Esophagus muscularis mucosa (tissue), 4 donors: ENCODE results near the gene TAX1BP3. TPM values are rescaled to one million over a fixed set of nuclear protein-coding genes. Genes with fewer than 3 reads are reported as not detected.

Source experiments
- DNase-seq: peaks from one replicate; pipeline ENCODE4 v3.0.0-alpha.2; 2017; ENCODE audit errors: extremely low spot score
- H3K27ac ChIP-seq, 4 donors: fragments of 200-600 bp; sonication (generic); replicated peaks in 1 of 4; 1 replicate in 3 of 4; 2 replicates in 1 of 4; pipeline ENCODE4 v1.5.1; 2016 to 2019; ENCODE audit warnings: mild to moderate bottlenecking in 1 of 4
- H3K27me3 ChIP-seq, 4 donors: fragments of 200-600 bp; sonication (generic); one replicate each; pipeline versions ENCODE4 v1.5.1 to v1.6.0; 2016 to 2019
- H3K36me3 ChIP-seq, 4 donors: fragments of 200-600 bp; sonication (generic); one replicate each; pipeline ENCODE4 v1.5.1; 2016 to 2019
- H3K4me1 ChIP-seq, 4 donors: fragments of 200-600 bp; sonication (generic); one replicate each; pipeline ENCODE4 v1.5.1; 2016 to 2019
- H3K4me3 ChIP-seq, 4 donors: fragments of 200-600 bp; sonication (generic); 1 replicate in 2 of 4; 2 replicates in 2 of 4; pipeline ENCODE4 v1.5.1; 2016 to 2019; ENCODE audit warnings: mild to moderate bottlenecking in 4 of 4, moderate library complexity in 1 of 4
- H3K9me3 ChIP-seq, 4 donors: fragments of 200-600 bp; sonication (generic); 1 replicate in 3 of 4; 2 replicates in 1 of 4; pipeline ENCODE4 v1.5.1; 2016 to 2019
- EP300 ChIP-seq: sonication (generic); formaldehyde crosslinking; IDR thresholded peaks from one replicate; pipeline ENCODE4 v1.6.1; 2017; ENCODE audit warnings: antibody characterized with exemption
- POLR2A ChIP-seq: fragments of 450-650 bp; IDR thresholded peaks from one replicate; pipeline ENCODE4 v1.6.1; 2017; ENCODE audit warnings: antibody characterized with exemption, moderate library complexity, mild to moderate bottlenecking, low read depth
- POLR2AphosphoS5 ChIP-seq, 2 donors: sonication (generic); formaldehyde crosslinking; IDR thresholded peaks; one replicate each; pipeline ENCODE4 v1.6.1; 2017; ENCODE audit warnings: antibody characterized with exemption in 2 of 2
- WGBS: methylation state at CpG from one replicate; pipeline ENCODE4 v1.1.5; 2018; 5-methylcytosine and 5-hydroxymethylcytosine counted together
- intact Hi-C: fragments of 100-400 bp; cut with DNase I; formaldehyde crosslinking; loops from one replicate; pipeline ENCODE4 v1.15.1; 2023
- total RNA-seq, 4 donors: library from RNA; depleted of rRNA; stranded (reverse); fragments of >200 nt; gene quantifications; one replicate each; pipeline versions ENCODE4 v1.1.0 to v1.2.1, GENCODE V29; 2016
- TF ChIP-seq, protein P1 (sequence below), 3 experiments: fragments of 200-600 bp in 2 of 3; fragments of 450-650 bp in 1 of 3; sonication (generic) in 2 of 3; IDR thresholded peaks; one replicate each; pipeline ENCODE4 v1.5.1; 2017 to 2019; ENCODE audit warnings: antibody characterized with exemption in 3 of 3, mild to moderate bottlenecking in 2 of 3, moderate library complexity in 1 of 3

Gene TAX1BP3
- total RNA-seq, 4 donors from 2014 or later = 98.0 to 175 (median 115) TPM

DNA sequence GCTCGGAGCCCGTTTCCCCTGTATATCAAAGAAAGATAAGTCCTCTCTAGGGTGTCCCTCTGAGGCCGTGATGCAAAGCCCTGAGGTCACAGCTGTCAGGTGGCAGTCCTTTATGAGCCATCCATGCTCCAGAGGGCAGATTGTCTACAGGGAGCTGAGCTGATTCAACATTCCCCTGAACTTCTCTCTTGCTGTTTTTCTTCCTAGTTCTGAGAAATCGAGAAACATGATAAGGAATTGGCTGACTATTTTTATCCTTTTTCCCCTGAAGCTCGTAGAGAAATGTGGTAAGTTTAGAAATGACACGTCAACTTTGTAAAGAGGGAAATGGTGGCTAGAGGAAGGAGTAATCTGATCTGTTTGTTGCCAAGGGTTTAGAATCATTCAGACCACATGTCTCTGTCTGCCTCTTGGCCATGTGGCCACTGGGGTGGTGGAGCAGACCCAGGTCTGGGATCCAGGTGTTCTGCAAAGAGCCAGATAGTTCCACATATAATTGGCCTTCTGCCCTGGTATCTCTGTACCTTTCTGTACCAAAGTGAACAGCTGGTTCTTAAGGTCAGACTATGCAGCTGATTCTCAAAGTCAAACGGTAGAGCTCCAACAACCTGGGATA is 28.3 kb downstream of the TAX1BP3 start:
- Histone ChIP-seq H3K4me3 (no peak overlapping the region), H3K27me3 (no peaks in the 10 kb centered on the region), H3K27ac (no peak overlapping the region), H3K4me1 (peaks cover 20 to 27% (median 22%) of the 10 kb centered on the region in 4 donors), H3K9me3 (no peaks in the 10 kb centered on the region), H3K36me3 (peaks cover 0 to 50% (median 19%) of the 10 kb centered on the region in 4 donors)
- DNase-seq = no peak
- WGBS = 67% methylated on average over 7 of the region's 7 CpGs
- TF ChIP-seq POLR2A = no peak
- intact Hi-C loops = no loop called here

DNA sequence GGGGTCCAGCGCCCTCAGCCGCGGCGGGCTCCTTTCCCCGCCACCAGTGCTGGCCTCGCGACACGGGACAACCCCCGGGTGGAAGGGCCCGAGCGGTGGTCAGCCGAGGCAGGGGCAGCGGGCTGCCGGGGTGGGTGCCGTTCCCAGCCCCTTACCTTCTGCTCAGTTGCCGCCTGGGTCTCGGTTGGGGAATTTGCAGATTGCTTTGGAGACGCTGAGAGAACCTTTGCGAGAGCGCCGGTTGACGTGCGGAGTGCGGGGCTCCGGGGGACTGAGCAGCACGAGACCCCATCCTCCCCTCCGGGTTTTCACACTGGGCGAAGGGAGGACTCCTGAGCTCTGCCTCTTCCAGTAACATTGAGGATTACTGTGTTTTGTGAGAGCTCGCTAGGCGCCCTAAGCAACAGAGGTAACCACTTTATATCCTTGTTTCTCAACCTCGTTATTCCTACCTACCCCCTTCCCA is 31.4 kb downstream of the TAX1BP3 start:
- peak overlapping the region; percentile 65 to 99 (median 94) for H3K4me3 ChIP-seq
- no peaks in the 10 kb centered on the region for H3K9me3 ChIP-seq
- intact Hi-C loops = loop anchor here (2.0 kb wide), 1 partner anchor 32 kb away; the partner anchor contains the start of genes EMC6 and TAX1BP3
- peak overlapping the region; percentile 89 to 95 (median 90) for H3K27ac ChIP-seq
- DNase-seq = no peak
- H3K36me3 ChIP-seq = peaks cover 0 to 25% (median 8%) of the 10 kb centered on the region in 4 donors
- 2% methylated on average over 15 of the region's 31 CpGs for WGBS
- no peaks in the 10 kb centered on the region for H3K27me3 ChIP-seq
- H3K4me1 ChIP-seq = peaks cover 33 to 45% (median 40%) of the 10 kb centered on the region in 4 donors
- no peak for TF ChIP-seq EP300
- TF ChIP-seq, protein P1, sequence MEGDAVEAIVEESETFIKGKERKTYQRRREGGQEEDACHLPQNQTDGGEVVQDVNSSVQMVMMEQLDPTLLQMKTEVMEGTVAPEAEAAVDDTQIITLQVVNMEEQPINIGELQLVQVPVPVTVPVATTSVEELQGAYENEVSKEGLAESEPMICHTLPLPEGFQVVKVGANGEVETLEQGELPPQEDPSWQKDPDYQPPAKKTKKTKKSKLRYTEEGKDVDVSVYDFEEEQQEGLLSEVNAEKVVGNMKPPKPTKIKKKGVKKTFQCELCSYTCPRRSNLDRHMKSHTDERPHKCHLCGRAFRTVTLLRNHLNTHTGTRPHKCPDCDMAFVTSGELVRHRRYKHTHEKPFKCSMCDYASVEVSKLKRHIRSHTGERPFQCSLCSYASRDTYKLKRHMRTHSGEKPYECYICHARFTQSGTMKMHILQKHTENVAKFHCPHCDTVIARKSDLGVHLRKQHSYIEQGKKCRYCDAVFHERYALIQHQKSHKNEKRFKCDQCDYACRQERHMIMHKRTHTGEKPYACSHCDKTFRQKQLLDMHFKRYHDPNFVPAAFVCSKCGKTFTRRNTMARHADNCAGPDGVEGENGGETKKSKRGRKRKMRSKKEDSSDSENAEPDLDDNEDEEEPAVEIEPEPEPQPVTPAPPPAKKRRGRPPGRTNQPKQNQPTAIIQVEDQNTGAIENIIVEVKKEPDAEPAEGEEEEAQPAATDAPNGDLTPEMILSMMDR (IDR thresholded peaks at IDR 0.05) = no peak
- TF ChIP-seq POLR2A = no peak

DNA sequence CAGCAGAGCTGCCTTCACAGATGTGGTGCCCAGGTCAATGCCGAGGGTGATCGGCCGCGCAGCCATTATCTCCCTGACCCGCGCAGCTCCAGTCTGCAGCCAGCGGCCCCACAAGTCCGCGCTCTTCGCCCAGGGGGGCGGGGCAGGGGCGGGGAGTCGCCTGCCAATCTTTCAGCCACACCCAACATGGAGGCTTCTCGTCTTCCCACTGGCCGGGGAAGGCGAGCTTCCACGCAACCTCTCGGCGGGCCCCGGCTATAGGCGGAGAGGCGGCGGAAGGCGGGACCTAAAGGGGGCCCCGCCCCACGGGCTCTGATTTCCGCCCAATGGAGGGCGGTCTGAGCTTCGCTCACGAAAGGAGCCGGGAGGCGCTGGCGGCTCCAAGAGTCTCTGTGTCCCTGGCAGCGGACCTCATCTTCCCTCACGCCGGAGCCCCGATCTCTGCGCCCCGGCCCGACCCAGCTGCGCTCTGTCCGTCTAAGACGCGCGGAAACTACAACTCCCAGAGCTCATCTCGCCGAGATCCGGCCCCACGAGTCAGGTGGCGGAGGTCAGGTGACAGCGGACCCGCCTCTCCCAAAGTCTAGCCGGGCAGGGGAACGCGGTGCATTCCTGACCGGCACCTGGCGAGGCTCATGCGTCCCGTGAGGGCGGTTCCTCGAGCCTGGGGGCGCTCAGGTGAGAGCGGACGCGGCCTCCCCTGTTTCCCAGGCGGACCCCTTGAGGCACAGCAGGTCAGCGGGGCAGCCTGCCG is 32.0 kb downstream of the TAX1BP3 start, which contains the start of the genes CTNS and SHPK:
Gene CTNS (plus strand): TSS at position 607 of the 754 bp plus-strand sequence. CDS start 3,447 bp downstream, outside the sequence.
Gene SHPK (minus strand): TSS at position 97 of the 754 bp plus-strand sequence. CDS start 31 bp downstream, at position 66.
- H3K27ac ChIP-seq = peak within 1 kb of the TSS; percentile 89 to 95 (median 90)
- 2% methylated on average over 21 of the region's 68 CpGs for WGBS
- H3K4me3 ChIP-seq = peak within 1 kb of the TSS; percentile 65 to 99 (median 94)
- peaks cover 33 to 45% (median 39%) of the 10 kb centered on the region in 4 donors for H3K4me1 ChIP-seq
- H3K9me3 ChIP-seq = no peaks in the 10 kb centered on the region
- peak; percentile 99 for DNase-seq
- H3K36me3 ChIP-seq = peaks cover 0 to 27% (median 7%) of the 10 kb centered on the region in 4 donors
- intact Hi-C loops = loop anchor here (2.0 kb wide), 1 partner anchor 32 kb away; the partner anchor contains the start of genes EMC6 and TAX1BP3
- no peaks in the 10 kb centered on the region for H3K27me3 ChIP-seq
- TF ChIP-seq POLR2A = peak; percentile 30
- TF ChIP-seq EP300 = no peak
- TF ChIP-seq POLR2AphosphoS5 (IDR thresholded peaks at IDR 0.05) = peak; percentile 77 to 84
- TF ChIP-seq, protein P1 (IDR thresholded peaks at IDR 0.05) = peak in 1 of 3 experiments; percentile 3

DNA sequence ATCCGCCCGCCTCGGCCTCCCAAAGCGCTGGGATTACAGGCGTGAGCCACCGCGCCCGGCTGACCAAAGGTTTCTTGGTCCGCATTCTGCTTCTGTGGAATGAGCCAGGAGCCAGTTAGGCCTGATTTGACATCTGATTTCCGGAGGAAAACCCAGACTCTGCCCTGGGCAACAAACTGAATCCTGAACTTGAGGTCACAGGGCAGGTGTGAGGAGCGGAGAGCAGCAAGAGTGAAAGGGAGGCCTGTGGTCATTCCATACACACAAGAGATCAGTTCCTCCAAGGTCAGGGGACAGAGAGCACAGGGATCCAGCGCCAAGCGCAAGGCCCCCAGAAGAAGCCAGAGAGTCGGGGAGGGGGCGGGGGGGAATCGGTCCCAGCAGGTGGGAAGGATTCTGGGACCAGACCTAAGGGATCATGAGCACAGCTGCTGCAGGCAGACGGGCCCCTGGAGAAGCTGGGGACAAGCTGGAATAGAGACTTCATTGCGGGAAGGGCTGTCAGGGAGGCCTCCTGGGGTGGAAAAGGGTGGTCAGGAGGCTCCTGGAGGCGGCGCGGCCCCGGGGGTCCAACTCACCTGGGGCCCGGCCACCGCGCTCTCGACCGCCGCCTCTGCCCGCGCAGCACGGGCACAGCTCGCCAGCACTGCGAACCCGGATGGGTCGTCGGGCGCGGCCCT is 32.8 kb downstream of the TAX1BP3 start:
- 0% methylated on average over 1 of the region's 38 CpGs for WGBS

DNA sequence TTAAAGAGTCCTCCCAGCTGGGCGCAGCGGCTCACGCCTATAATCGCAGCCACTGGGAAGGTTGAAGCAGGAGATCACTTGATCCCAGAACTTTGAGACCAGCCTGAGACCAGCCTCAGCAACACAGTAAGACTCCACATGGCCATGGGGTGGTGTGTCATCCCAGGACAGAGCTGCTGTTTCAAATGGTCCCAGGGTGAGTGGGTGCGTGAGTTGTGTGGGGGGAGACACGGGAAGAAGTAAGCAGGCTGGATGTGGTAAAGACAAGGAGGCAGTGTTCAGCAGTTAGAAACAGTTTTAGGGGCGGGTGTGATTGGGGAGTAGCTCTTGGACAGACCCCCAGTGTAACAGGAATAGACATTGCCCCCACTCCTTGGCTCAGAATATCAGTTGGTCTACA is 36.1 kb downstream of the TAX1BP3 start:
- Histone ChIP-seq H3K4me3 (no peak overlapping the region), H3K9me3 (no peaks in the 10 kb centered on the region), H3K27ac (no peak overlapping the region), H3K4me1 (peaks cover 23 to 36% (median 27%) of the 10 kb centered on the region in 4 donors), H3K27me3 (no peaks in the 10 kb centered on the region), H3K36me3 (peaks cover 4 to 49% (median 37%) of the 10 kb centered on the region in 4 donors)
- no peak for DNase-seq
- TF ChIP-seq POLR2AphosphoS5 (IDR thresholded peaks at IDR 0.05) = no peak
- TF ChIP-seq, protein P1 (IDR thresholded peaks at IDR 0.05) = no peak
- TF ChIP-seq EP300 = no peak
- no peak for TF ChIP-seq POLR2A
- intact Hi-C loops = no loop called here
- 95% methylated on average over 7 of the region's 7 CpGs for WGBS

More for the DNA sequence above, 32.8 kb downstream of the TAX1BP3 start:
- intact Hi-C loops = loop anchor here (2.0 kb wide), 1 partner anchor 33 kb away; the partner anchor contains the start of genes EMC6 and TAX1BP3
- DNase-seq = no peak
- H3K36me3 ChIP-seq = peaks cover 0 to 29% (median 9%) of the 10 kb centered on the region in 4 donors
- TF ChIP-seq EP300 (no peak), POLR2AphosphoS5 (IDR thresholded peaks at IDR 0.05) (no peak), POLR2A (no peak)
- peak overlapping the region; percentile 65 to 99 (median 94) for H3K4me3 ChIP-seq
- H3K9me3 ChIP-seq = no peaks in the 10 kb centered on the region
- H3K27me3 ChIP-seq = no peaks in the 10 kb centered on the region
- peaks cover 33 to 45% (median 38%) of the 10 kb centered on the region in 4 donors for H3K4me1 ChIP-seq
- peak overlapping the region; percentile 89 to 95 (median 90) for H3K27ac ChIP-seq
